ENCODE measurements around the gene KAT7. TPM values are rescaled to one million over a fixed set of nuclear protein-coding genes. Genes with fewer than 3 reads are reported as not detected.

Gene KAT7
- total RNA-seq, 2 experiments from 2014 or later, result 178 to 187 TPM

DNA sequence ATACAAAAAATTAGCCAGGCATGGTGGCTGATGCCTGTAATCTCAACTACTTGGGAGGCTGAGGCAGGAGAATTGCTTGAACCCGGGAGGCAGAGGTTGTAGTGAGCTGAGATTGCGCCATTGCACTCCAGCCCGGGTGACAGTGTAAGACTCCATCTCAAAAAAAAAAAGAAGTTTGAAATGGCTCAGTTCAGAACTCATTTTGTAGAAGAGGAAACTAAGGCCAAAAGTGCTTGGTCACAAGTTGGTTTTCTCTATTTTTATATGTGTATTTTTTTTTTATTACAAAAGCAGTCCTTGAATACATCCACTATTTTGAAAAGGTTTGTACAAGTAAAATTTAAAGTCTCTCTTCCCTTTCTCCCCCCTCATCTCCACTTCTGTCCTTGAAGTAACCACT lies 53.9 kb downstream of the KAT7 start:
- intact Hi-C loops (cut with DNase I, micrococcal nuclease), result no loop called here
- H3K36me3 Mint-ChIP-seq (ENCODE audit: low read depth), result peaks cover 32% of the 10 kb centered on the region
- ChIA-PET CTCF (no interaction called here), POLR2A (no interaction called here)
- H3K4me1 ChIP-seq (ENCODE audit: insufficient read depth, low read length), result peaks cover 12% of the 10 kb centered on the region
- no peak overlapping the region for H3K27ac Mint-ChIP-seq
- no peak overlapping the region for H3K4me3 Mint-ChIP-seq
- no peaks in the 10 kb centered on the region for H3K27me3 Mint-ChIP-seq
- DNase-seq (no peak), ATAC-seq (ENCODE audit: poor library complexity) (no peak)
- H3K4me1 Mint-ChIP-seq (ENCODE audit: low read depth), result peaks cover 18% of the 10 kb centered on the region
- H3K27ac ChIP-seq (ENCODE audit: low read depth in 1 of 2, low read length in 2 of 2), result no peak overlapping the region
- peaks cover 13% of the 10 kb centered on the region for H3K36me3 ChIP-seq (ENCODE audit: insufficient read depth, low read length)
- TF ChIP-seq, protein P1, sequence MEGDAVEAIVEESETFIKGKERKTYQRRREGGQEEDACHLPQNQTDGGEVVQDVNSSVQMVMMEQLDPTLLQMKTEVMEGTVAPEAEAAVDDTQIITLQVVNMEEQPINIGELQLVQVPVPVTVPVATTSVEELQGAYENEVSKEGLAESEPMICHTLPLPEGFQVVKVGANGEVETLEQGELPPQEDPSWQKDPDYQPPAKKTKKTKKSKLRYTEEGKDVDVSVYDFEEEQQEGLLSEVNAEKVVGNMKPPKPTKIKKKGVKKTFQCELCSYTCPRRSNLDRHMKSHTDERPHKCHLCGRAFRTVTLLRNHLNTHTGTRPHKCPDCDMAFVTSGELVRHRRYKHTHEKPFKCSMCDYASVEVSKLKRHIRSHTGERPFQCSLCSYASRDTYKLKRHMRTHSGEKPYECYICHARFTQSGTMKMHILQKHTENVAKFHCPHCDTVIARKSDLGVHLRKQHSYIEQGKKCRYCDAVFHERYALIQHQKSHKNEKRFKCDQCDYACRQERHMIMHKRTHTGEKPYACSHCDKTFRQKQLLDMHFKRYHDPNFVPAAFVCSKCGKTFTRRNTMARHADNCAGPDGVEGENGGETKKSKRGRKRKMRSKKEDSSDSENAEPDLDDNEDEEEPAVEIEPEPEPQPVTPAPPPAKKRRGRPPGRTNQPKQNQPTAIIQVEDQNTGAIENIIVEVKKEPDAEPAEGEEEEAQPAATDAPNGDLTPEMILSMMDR (IDR thresholded peaks at IDR 0.05), result no peak
- no peak overlapping the region for H3K4me3 ChIP-seq (ENCODE audit: low read length)
- H3K9me3 ChIP-seq (ENCODE audit: control insufficient read depth in 1 of 2, insufficient read depth in 1 of 2, low read length in 2 of 2), result no peaks in the 10 kb centered on the region
- H3K27me3 ChIP-seq (ENCODE audit: control insufficient read depth in 1 of 2, insufficient read depth in 2 of 2, low read length in 2 of 2), result no peaks in the 10 kb centered on the region
- H3K9me3 Mint-ChIP-seq, result no peaks in the 10 kb centered on the region

DNA sequence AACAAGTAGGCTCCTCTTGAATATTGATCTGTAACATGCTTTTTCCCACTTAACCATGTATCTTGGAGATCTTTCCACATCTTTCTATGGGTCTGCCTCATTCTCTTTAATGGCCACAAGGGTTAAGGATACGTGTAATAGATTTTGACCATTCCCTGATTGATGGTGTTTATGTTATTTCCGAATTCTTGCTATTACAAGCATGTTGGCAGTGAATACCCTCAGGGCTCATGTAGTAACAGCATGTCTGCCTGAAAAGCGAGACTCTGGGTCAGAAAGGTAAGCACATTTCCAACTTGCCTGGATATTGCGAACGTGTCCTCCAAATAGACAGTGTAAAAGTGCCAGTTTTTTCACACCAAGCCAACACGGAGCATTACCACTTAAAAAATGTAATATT lies 54.4 kb downstream of the KAT7 start:
- ChIA-PET CTCF (no interaction called here), POLR2A (interaction anchor here (1.5 kb wide), 1 partner anchor 134 kb away, joined by 3 read pairs; the partner anchor contains the start of gene SLC35B1)
- H3K36me3 ChIP-seq (ENCODE audit: insufficient read depth, low read length), result peaks cover 9% of the 10 kb centered on the region
- ATAC-seq (ENCODE audit: poor library complexity), result no peak
- Mint-ChIP-seq H3K4me3 (no peak overlapping the region), H3K9me3 (no peaks in the 10 kb centered on the region), H3K27ac (no peak overlapping the region), H3K27me3 (no peaks in the 10 kb centered on the region), H3K36me3 (ENCODE audit: low read depth) (peaks cover 33% of the 10 kb centered on the region), H3K4me1 (ENCODE audit: low read depth) (peaks cover 19% of the 10 kb centered on the region)
- H3K27ac ChIP-seq (ENCODE audit: low read depth in 1 of 2, low read length in 2 of 2), result no peak overlapping the region
- no peaks in the 10 kb centered on the region for H3K27me3 ChIP-seq (ENCODE audit: control insufficient read depth in 1 of 2, insufficient read depth in 2 of 2, low read length in 2 of 2)
- no peak overlapping the region for H3K4me3 ChIP-seq (ENCODE audit: low read length)
- TF ChIP-seq, protein P1 (IDR thresholded peaks at IDR 0.05), result no peak
- DNase-seq, result no peak
- no peaks in the 10 kb centered on the region for H3K9me3 ChIP-seq (ENCODE audit: control insufficient read depth in 1 of 2, insufficient read depth in 1 of 2, low read length in 2 of 2)
- H3K4me1 ChIP-seq (ENCODE audit: insufficient read depth, low read length), result peaks cover 12% of the 10 kb centered on the region
- intact Hi-C loops (cut with DNase I, micrococcal nuclease), result no loop called here

DNA sequence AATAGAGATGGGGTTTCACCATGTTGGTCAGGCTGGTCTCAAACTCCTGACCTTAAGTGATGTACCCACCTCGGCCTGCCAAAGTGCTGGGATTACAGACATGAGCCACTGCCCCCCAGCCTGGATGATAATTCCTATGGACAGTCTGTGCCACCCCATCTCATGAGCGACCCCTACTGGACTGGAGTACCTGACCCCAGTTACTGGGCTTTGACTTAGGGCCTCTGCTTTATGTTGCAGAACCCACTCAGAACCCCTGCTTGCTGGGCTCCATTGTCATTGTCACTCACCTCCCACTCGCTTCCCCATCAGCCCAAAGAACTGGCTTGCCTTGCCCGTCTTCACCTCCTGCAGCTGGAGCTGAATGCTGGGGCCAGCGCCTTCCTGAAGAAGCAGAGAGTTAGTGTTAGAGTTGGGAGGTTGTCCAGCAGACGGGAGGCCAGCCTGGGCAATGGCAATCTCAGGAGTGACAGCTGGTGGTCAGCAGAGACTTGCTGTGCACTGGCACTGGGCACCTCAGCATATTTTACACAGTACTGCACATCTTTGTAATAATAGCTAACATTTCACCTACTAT lies 55.4 kb downstream of the KAT7 start:
- TF ChIP-seq, protein P1 (IDR thresholded peaks at IDR 0.05), result no peak
- peak in 4 of 14 experiments; percentile 36 to 48 (median 41) for DNase-seq
- Mint-ChIP-seq H3K27me3 (no peaks in the 10 kb centered on the region), H3K36me3 (ENCODE audit: low read depth) (peaks cover 31% of the 10 kb centered on the region), H3K27ac (peak overlapping the region; percentile 65), H3K4me1 (ENCODE audit: low read depth) (peaks cover 19% of the 10 kb centered on the region), H3K4me3 (no peak overlapping the region), H3K9me3 (no peaks in the 10 kb centered on the region)
- Histone ChIP-seq H3K27me3 (ENCODE audit: control insufficient read depth in 1 of 2, insufficient read depth in 2 of 2, low read length in 2 of 2) (no peaks in the 10 kb centered on the region), H3K36me3 (ENCODE audit: insufficient read depth, low read length) (peaks cover 4% of the 10 kb centered on the region), H3K9me3 (ENCODE audit: control insufficient read depth in 1 of 2, insufficient read depth in 1 of 2, low read length in 2 of 2) (no peaks in the 10 kb centered on the region), H3K4me3 (ENCODE audit: low read length) (no peak overlapping the region), H3K4me1 (ENCODE audit: insufficient read depth, low read length) (peaks cover 12% of the 10 kb centered on the region), H3K27ac (ENCODE audit: low read depth in 1 of 2, low read length in 2 of 2) (no peak overlapping the region)
- no peak for ATAC-seq (ENCODE audit: poor library complexity)
- ChIA-PET POLR2A (interaction anchor here (0.7 to 1.5 kb wide), 2 partner anchors 135 to 274 kb away, joined by 3 read pairs; partner anchors contain the start of gene SLC35B1), CTCF (no interaction called here)
- intact Hi-C loops (cut with DNase I, micrococcal nuclease), result no loop called here

Measured in CD4-positive, alpha-beta T cell (primary cell).